CMK (cell line): Measurements from ENCODE around the gene KSR2.

Source experiments
- DNase-seq: peaks from one replicate; pipeline ENCODE4 v3.0.0-alpha.2; 2010; ENCODE audit warnings: low read depth

The KSR2 gene

DNA sequence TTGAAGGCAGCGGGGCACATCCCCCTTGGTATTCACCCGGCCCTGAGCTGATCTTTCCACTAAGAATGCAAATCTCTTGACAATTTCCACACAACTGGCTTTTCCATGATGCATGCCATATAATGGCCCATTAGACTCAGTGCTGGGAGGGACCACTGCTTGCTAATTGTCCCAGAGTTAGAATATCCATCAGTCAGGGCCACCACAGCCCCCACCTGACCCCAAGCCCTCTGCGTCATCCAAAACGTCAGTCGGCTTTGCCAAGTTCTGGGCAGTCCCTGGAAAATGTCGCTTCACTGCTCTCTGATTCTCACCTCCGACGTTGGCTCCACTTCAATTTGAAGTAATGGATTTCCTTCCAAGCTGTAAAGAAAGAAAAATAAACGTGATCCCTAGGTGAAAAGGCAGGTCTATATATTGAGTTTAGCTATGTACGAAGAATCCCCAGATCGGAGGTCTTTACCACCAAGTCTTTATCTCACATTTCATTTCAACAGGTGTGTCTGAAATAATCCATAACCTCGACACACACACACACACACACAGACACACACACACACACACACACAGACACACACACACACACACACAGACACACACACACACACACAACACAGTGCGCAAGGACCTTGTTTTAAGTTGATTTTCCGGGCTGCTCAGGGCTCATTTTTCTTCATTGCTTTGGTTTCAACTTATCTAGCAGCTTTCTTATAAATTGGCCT, 441.9 kb downstream of the KSR2 start:
- no peak for DNase-seq

- DNase-seq = no peak
Measured at GRCh38 chr12:117525766-117526165, 443.0 kb downstream of the KSR2 start.

DNA sequence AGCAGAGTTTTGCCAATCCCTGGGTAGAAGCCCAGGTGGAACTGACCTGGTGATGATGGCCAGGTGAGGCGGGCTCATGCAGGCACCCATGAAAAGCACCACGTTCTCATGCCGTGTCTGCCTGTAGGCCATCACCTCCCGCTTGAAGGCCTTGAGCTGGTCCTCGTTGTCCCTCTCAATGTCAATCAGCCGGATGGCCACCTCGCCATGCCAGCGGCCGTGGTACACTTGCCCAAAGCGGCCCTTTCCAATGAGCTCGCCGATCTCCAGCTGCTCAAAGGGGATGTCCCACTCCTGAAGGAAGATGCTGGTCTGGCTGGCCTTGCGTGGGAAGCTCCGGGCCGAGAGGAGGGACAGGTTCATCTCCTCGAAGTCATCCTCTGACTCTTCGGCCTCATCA, 444.0 kb downstream of the KSR2 start:
- no peak for DNase-seq

GRCh38 chr12:117523971-117524370, 444.8 kb downstream of the KSR2 start:
- DNase-seq = no peak

DNA sequence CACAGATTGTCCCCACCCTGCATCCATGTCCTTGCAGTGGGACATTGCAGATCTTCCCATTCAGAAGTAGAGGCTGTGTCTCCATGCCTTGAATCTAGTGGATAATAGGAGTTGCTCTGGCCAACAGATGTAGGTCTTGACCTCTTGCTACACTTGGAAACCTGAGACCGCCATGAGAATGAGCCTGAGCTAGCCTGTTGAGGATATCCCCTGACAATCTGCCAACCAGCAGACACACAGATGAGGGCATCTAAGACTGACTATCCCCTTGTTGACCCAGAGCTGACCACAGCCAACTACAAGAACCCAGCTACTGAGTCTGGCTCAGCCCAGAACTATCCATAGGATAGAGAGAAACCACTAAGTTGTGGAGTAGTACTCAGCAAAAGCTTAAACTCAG, 446.2 kb downstream of the KSR2 start:
- no peak for DNase-seq

DNA sequence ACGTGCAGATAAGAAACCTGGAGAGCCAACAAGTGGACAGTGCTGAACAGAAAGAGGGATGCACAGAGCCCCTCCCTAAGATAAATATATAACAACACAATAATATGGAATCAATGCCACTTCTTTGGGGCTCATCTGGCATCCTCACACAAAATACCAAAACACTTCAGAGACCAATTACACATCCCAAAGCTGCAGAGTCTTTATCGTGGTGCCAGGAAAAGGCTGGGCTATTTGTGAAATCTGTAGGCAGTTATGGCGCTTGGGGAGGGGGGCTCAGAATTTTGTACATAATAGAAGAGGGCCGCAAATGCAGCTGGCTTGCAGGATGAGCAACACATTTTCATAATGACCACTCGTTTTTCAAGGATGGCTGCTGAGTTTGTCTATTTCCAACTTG, 446.9 kb downstream of the KSR2 start:
- no peak for DNase-seq

- no peak for DNase-seq
Measured at GRCh38 chr12:117521346-117521745, 447.4 kb downstream of the KSR2 start.

GRCh38 chr12:117518594-117519270, 450.1 kb downstream of the KSR2 start:
- no peak for DNase-seq

- no peak for DNase-seq
Measured at GRCh38 chr12:117517219-117517739, 451.5 kb downstream of the KSR2 start.

GRCh38 chr12:117516034-117516433, 452.8 kb downstream of the KSR2 start:
- DNase-seq = no peak

DNA sequence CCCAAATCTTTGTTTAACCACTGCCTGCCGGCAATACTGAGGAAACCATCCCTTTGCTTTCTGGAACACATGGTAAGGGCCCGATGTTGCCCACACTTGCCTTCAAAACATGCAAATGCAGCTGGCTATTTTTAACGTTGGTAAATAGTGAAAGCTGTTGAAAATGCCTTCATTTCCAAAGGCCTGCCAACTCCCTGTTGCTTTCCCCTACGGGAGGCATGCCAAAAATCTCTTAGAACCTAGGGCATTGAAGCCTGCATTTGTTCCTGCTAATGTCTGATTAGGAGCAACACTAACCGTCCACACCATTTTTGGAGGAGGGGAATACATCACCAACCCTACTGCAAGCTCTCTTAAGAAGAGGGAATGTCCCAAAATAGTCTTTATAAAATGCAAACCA, 454.8 kb downstream of the KSR2 start:
- DNase-seq = no peak

DNA sequence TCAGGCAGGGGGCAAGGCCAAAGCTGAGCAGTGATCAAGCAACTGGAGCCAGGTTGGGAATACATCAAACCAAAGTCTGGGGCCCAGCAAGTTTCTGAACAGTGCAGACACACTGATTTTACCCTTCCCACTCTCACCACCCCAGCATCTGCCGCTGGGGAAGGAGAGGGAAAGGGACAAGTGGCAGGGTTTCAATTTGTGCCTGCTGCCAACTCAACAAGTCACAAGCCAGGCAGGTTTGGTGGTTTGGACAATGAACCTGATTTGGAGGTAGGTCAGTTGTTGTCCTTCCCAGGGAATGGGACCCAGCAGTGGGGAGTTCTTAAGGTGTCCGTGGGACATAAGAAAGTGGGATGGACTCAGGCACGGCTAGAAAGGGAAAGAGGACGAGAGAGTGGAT, 455.4 kb downstream of the KSR2 start:
- no peak for DNase-seq

DNA sequence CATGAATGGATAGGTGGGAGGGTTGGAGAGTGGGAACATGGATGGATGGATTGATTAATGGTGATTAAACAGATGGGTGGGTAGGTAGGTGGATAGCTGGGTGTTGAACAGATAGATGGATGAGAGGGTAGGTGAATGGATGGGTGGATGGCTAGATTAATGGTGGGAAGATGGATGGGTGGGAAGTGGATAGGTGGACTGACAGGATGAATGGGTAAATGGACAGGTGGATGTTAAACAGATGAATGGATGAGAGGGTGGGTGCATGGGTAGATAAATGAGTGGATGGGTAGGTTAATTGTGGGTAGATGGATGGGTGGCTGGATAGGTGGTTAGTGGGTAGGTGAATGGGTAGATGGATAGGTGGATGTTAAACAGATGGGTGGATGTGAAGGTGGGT, 460.3 kb downstream of the KSR2 start:
- DNase-seq = no peak

GRCh38 chr12:117507548-117507947, 461.2 kb downstream of the KSR2 start:
- DNase-seq = no peak

DNA sequence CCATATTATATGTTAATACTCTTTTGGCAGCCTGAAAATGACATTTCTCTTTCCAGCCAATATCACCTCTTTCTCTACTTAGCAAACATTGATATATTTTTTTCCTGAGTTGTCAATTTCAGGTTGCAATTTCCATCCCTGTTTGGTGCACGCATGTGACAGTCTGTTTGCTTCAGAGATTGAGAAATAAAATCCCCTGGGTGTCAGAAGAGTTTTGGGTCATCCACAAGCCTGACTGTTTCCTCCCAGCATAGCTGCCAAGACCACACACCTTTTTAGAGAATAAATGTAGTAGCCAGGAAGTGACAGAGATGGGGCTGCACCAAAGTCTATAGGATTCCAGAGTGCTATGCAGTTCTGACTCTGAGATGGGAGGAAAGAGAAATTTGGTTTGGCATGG, 462.5 kb downstream of the KSR2 start:
- no peak for DNase-seq

GRCh38 chr12:117502633-117503032, 466.2 kb downstream of the KSR2 start:
- DNase-seq = no peak

GRCh38 chr12:117502233-117502632, 466.6 kb downstream of the KSR2 start:
- DNase-seq = no peak

DNA sequence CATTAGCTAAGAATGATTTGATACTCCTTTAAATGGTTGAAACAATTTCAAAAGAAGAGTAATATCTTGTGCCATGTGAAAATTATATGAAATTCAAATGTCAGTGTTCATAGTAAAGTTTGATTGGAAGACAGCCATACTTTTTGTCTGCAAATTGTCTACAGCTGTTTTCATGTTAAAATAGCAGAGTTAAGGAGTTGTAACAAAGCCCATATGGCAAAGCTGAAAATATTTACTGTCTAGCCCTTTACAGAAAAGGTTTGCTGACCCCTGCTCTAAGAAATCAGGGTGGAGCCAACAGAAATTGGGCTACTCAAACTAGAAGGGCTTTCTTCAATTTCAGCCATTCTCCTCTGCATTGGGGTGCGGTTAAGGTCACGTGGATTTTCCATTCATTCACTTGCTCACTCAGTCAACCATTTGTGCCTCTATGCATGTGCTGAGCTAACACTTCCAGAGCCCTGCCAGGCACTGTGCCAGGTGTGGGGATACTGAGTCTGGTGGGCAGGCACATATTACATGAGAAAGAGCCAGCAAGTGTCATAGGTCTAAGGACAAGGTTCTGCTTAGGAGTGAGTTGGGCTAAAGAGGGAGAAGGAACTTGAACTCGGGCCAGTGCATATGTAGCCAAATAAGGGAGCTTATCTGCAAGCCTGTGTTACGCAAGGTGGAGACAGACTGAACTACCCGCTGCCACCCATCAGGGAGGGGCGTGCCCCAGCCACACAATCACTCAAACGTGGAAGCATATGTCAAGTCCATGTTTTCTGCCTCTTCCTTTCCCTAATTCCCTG, 467.5 kb downstream of the KSR2 start:
- no peak for DNase-seq

DNA sequence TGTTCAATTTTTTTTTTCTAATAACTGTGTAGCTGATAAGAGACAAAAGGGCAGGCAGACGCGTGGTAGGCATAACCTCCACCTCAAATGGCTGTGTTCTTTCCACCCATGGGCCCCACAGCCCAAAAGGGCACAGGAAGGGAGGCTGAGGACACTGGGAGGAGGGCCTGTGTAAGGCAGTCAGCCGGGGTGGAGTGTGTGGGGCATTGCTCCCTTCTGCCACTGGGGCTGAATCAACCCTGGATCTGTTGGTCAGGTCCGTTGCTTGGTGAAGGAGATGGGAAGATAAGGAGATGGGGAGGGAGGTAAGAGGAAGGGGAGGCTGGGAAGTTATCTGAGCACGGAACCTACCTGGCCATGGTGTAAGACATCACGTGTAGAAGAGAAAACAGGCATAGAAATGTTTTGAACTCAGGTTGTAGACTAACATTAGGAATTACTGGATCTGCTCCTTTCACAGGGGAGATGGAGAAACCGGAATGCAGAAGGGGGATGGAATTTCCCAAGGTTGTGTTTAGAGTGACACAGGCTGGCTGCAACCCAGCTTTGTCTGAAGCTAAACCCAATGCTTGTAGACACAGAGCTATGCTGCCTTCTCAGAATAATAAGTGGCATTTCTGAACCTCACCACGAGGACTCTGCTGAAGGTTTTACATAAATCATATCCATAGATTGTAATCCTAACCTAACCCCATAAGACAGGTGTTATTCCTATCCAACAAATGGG, 468.9 kb downstream of the KSR2 start:
- DNase-seq = no peak

DNA sequence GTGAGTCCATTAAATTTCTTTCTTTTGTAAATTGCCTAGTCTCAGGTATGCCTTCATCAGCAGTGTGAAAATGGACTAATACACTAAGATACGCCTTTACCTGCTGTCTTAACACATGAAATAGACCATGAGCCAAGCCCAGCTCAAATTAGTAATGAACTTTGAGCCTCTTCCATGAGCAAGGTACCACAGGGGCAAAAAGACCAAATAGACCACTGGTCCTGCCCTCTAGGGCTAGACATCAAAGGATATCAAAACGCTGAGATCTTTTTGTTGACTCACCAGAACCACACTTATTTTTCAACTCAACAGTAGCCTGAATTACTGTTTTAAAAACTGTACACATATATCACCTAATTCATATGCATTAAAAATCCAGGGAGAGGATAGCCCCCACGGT, 469.9 kb downstream of the KSR2 start:
- no peak for DNase-seq

- no peak for DNase-seq
Measured at GRCh38 chr12:117498256-117498655, 470.5 kb downstream of the KSR2 start.

- no peak for DNase-seq
Measured at GRCh38 chr12:117497407-117497806, 471.4 kb downstream of the KSR2 start.
